NOMO-1 (cell line): ENCODE results near the gene SLC46A1.

Experiments used
- DNase-seq, 2 experiments: peaks; one replicate each; lab custom pipeline; 2025; ENCODE audit not compliant: unreplicated experiment in 2 of 2; lab: John Stamatoyannopoulos, UW

The SLC46A1 gene

GRCh38 chr17:28385037-28385400, 21.0 kb downstream of the SLC46A1 start:
- DNase-seq, result no peak

GRCh38 chr17:28384281-28385036, 21.6 kb downstream of the SLC46A1 start:
- DNase-seq, result peak; percentile 56 to 66

- no peak for DNase-seq
Observed at GRCh38 chr17:28381141-28381825, 24.7 kb downstream of the SLC46A1 start.

- DNase-seq, result no peak
Observed at GRCh38 chr17:28379814-28380801, 25.9 kb downstream of the SLC46A1 start.

- DNase-seq, result no peak
Observed at GRCh38 chr17:28372945-28373274, 33.1 kb downstream of the SLC46A1 start.

- DNase-seq, result no peak
Observed at GRCh38 chr17:28372203-28372944, 33.6 kb downstream of the SLC46A1 start.

GRCh38 chr17:28371245-28372202, 34.5 kb downstream of the SLC46A1 start, which contains the start of gene SARM1:
SARM1 (plus strand) TSS chr17:28371694; CDS start chr17:28372033, 339 bp downstream.
- peak in 1 of 2 experiments; percentile 12 for DNase-seq

- DNase-seq, result no peak
Observed at GRCh38 chr17:28370744-28371103, 35.3 kb downstream of the SLC46A1 start.

GRCh38 chr17:28370035-28370743, 35.8 kb downstream of the SLC46A1 start, which contains the start of gene VTN:
VTN (minus strand) TSS chr17:28370307; CDS start chr17:28370203, 104 bp downstream.
- peak in 1 of 2 experiments; percentile 19 for DNase-seq

GRCh38 chr17:28369684-28370034, 36.4 kb downstream of the SLC46A1 start:
- no peak for DNase-seq

- no peak for DNase-seq
Observed at GRCh38 chr17:28368915-28369683, 36.9 kb downstream of the SLC46A1 start.

- no peak for DNase-seq
Observed at GRCh38 chr17:28368306-28368831, 37.6 kb downstream of the SLC46A1 start.

- DNase-seq, result no peak
Observed at GRCh38 chr17:28367641-28368305, 38.2 kb downstream of the SLC46A1 start.

- no peak for DNase-seq
Observed at GRCh38 chr17:28366605-28367004, 39.4 kb downstream of the SLC46A1 start.

GRCh38 chr17:28365487-28365886, 40.5 kb downstream of the SLC46A1 start:
- DNase-seq, result no peak

GRCh38 chr17:28364665-28365363, 41.2 kb downstream of the SLC46A1 start, which contains the start of gene SEBOX:
SEBOX (minus strand) TSS chr17:28365199; CDS start chr17:28365151, 48 bp downstream.
- DNase-seq, result no peak
